Kidney (tissue), 14 donors: ENCODE results near the gene CYSTM1. TPM values are rescaled to one million over a fixed set of nuclear protein-coding genes. Genes with fewer than 3 reads are reported as not detected.
A peak's percentile ranks its signal among the peaks of the same experiment; 100 is the strongest.

Experiments
- DNase-seq, 5 donors: peaks; one replicate each; pipeline ENCODE4 v3.0.0-alpha.2; 2013 to 2020
- FAIRE-seq: peaks from 2 replicates; lab custom pipeline; 2012; peaks lifted over from hg19 to GRCh38; lab: Jason Lieb, UNC
- H3K27ac ChIP-seq, 2 donors: one replicate each; pipeline ENCODE4 v1.7.0; 2013; ENCODE audit warnings: low read depth in 2 of 2, low read length in 2 of 2, inconsistent platforms in 1 of 2
- H3K27me3 ChIP-seq: one replicate; pipeline ENCODE4 v1.7.1; 2013; ENCODE audit warnings: low read length, inconsistent platforms; ENCODE audit not compliant: control insufficient read depth, insufficient read depth
- H3K36me3 ChIP-seq, 3 donors: one replicate each; pipeline versions ENCODE4 v1.7.0 to v1.7.1; 2013; ENCODE audit warnings: low read length in 3 of 3, control low read depth in 1 of 3, inconsistent platforms in 1 of 3; ENCODE audit not compliant: insufficient read depth in 3 of 3, control insufficient read depth in 2 of 3
- H3K4me1 ChIP-seq, 3 donors: one replicate each; pipeline versions ENCODE4 v1.7.0 to v1.7.1; 2013; ENCODE audit warnings: low read length in 3 of 3, inconsistent platforms in 1 of 3, low read depth in 1 of 3; ENCODE audit not compliant: control insufficient read depth in 2 of 3, insufficient read depth in 2 of 3
- H3K4me3 ChIP-seq, 3 donors: one replicate each; pipeline versions ENCODE4 v1.7.0 to v1.8.1; 2013; ENCODE audit warnings: low read length in 3 of 3, control low read depth in 1 of 3, inconsistent platforms in 1 of 3
- H3K9ac ChIP-seq, 3 donors: one replicate each; pipeline versions ENCODE4 v1.7.0 to v1.7.1; 2013; ENCODE audit warnings: low read length in 3 of 3, control low read depth in 1 of 3, inconsistent platforms in 1 of 3
- H3K9me3 ChIP-seq, 3 donors: one replicate each; pipeline versions ENCODE4 v1.7.0 to v1.7.1; 2013; ENCODE audit warnings: low read length in 3 of 3, control low read depth in 1 of 3, inconsistent platforms in 1 of 3; ENCODE audit not compliant: control insufficient read depth in 2 of 3, insufficient read depth in 1 of 3
- intact Hi-C: fragments of 100-400 bp; cut with DNase I; formaldehyde crosslinking; loops from one replicate; pipeline ENCODE4 v1.11.1; 2022
- polyA plus RNA-seq: library from polyadenylated mRNA; stranded (reverse); fragments of 350-450 nt; fragmentation: Illumina TruSeq; extraction: RNeasy Lipid Tissue Mini Kit (QIAGEN cat#74804); gene quantifications from one replicate; pipeline ENCODE4 v1.2.3, GENCODE V29; 2014; ENCODE audit warnings: low read depth, low replicate concordance; ENCODE audit not compliant: insufficient read depth
- total RNA-seq: library from RNA; stranded (reverse); fragmentation: NEBNext Ultra II Directional; extraction: Animal tissue kit (Norgen Biotek cat#: 25700); gene quantifications from one replicate; pipeline ENCODE4 v1.2.1, GENCODE V29; 2021
- TF ChIP-seq, protein P1 (sequence below): IDR thresholded peaks from 3 replicates; pipeline ENCODE4 v1.5.1; 2012; ENCODE audit warnings: mild to moderate bottlenecking, moderate library complexity, borderline replicate concordance; ENCODE audit not compliant: insufficient read depth; ENCODE audit errors: extremely low read depth
- donor health status: control.
- donor health status: control.
- donor health status: control.
- donor health status: control.
- donor health status: control.
- donor health status: DM: yes; HTN: yes; CAD: no.
- donor health status: Normal renal cell carcinoma (clear cell type).

CYSTM1 gene
- total and polyA plus RNA-seq, 2 donors from 2014 or later, result 157 to 485 TPM

DNA sequence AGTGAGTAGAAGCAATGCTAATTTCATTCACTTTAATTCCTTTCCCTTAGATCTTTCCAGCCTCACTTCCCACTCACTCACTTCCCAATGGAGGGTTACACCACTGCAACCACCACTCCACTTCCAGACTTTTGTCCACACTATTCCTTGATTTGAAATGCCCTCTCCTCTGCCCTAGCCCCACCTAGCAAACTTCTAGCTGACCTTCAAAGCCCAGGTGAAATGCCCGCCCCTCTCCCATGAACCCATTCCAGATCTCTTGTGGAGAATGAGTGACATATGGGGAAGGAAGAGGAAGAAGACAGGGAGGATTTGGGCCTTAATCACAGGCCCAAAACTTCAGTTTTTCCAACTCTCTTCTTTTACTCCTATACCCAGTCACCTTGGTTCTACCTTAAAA is 90.9 kb downstream of the CYSTM1 start:
- H3K27me3 ChIP-seq, result no peaks in the 10 kb centered on the region
- H3K9me3 ChIP-seq, result no peaks in the 10 kb centered on the region
- no peaks in the 10 kb centered on the region for H3K36me3 ChIP-seq
- no peak overlapping the region for H3K9ac ChIP-seq
- TF ChIP-seq, protein P1, sequence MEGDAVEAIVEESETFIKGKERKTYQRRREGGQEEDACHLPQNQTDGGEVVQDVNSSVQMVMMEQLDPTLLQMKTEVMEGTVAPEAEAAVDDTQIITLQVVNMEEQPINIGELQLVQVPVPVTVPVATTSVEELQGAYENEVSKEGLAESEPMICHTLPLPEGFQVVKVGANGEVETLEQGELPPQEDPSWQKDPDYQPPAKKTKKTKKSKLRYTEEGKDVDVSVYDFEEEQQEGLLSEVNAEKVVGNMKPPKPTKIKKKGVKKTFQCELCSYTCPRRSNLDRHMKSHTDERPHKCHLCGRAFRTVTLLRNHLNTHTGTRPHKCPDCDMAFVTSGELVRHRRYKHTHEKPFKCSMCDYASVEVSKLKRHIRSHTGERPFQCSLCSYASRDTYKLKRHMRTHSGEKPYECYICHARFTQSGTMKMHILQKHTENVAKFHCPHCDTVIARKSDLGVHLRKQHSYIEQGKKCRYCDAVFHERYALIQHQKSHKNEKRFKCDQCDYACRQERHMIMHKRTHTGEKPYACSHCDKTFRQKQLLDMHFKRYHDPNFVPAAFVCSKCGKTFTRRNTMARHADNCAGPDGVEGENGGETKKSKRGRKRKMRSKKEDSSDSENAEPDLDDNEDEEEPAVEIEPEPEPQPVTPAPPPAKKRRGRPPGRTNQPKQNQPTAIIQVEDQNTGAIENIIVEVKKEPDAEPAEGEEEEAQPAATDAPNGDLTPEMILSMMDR, result no peak
- H3K4me3 ChIP-seq, result no peak overlapping the region
- intact Hi-C loops, result no loop called here
- DNase-seq (no peak), FAIRE-seq (no peak)
- H3K4me1 ChIP-seq, result peaks cover 0 to 25% (median 13%) of the 10 kb centered on the region in 3 donors
- no peak overlapping the region for H3K27ac ChIP-seq

DNA sequence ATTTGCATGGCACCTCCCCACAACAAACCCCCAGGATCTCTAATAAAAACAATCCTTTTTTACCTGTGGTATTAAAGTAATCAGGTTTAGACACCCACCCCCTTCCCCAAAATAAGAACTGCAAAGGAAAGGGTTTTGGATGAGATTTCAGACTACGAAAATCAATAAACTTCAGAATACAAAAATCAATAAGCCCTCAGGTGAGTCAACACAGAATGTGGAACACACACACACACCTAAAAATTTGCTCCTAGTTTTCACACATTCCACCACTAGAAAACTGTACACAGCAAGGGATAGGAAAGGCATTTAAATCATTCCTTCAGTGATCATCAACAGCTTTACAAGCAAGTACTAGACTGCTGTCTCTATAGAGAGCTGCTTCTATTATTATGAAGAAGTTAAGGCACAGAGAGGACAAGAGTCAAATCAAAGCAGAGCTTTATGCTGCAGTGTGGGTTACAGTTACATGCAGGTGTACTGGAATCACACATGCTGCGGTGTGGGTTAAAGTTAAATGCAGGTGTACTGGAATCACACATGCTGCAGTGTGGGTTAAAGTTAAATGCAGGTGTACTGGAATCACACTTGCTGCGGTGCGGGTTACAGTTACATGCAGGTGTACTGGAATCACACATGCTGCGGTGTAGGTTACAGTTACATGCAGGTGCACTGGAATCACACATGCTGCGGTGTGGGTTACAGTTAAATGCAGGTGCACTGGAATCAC is 91.6 kb downstream of the CYSTM1 start:
- no peak for DNase-seq
- H3K4me3 ChIP-seq, result no peak overlapping the region
- TF ChIP-seq, protein P1, result no peak
- no peaks in the 10 kb centered on the region for H3K27me3 ChIP-seq
- intact Hi-C loops, result no loop called here
- peaks cover 0 to 17% (median 11%) of the 10 kb centered on the region in 3 donors for H3K4me1 ChIP-seq
- no peaks in the 10 kb centered on the region for H3K36me3 ChIP-seq
- H3K9ac ChIP-seq, result no peak overlapping the region
- no peak overlapping the region for H3K27ac ChIP-seq
- no peaks in the 10 kb centered on the region for H3K9me3 ChIP-seq
- no peak for FAIRE-seq

DNA sequence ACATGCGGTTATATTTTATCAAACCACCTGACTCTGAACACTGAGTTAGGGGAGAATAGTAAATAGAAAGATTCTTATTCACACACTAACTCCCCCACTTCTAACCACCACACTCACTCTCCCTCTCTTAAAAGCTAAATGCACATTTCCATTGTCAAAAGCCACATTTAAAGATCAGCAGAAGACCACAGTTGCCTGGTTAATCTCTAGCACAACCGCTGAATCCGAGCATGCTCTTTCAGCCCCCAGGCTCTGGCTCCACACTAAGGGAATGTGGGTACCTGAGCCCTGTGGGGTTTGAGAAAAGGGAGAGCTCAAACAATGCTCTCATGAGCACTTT is 92.2 kb downstream of the CYSTM1 start:
- Histone ChIP-seq H3K4me3 (no peak overlapping the region), H3K27ac (no peak overlapping the region), H3K27me3 (no peaks in the 10 kb centered on the region), H3K9me3 (no peaks in the 10 kb centered on the region), H3K36me3 (no peaks in the 10 kb centered on the region), H3K4me1 (peaks cover 0 to 12% (median 9%) of the 10 kb centered on the region in 3 donors), H3K9ac (peak overlapping the region in 1 of 3 donors; percentile 31)
- TF ChIP-seq, protein P1, result no peak
- intact Hi-C loops, result no loop called here
- FAIRE-seq (no peak), DNase-seq (no peak)
